ENCODE results near the gene CAPN5.

DNA sequence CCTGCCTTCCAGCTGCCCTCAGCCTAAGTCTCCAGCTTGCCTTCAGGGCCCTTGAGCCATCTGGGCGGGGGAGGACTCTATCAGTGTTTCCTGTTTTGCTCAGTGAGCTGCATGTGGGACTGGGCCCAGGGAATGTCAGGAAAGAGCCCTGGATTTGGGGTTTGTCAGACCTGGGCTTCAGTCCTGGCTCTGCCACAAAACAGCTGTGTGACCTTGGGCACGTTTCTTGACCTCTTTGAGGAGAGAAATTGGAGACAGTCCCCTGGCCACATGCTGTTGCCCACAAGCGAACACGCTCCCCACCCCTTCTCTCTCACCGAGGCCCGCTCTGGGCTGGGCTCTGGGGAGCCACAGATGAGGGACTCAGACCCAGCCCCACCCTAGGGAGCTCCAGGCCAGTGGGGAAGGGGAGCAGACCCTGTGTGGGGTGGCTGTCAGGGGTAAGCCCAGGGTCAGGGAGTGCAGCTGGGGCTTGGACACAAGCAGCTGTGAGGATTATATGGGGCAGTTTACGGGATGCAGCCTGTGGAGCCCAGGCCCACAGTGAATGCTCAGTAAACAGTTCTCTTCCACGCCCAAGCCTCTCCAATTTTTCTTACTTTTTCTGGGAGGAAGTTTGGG is 73.6 kb downstream of the CAPN5 start:
- TF ChIP-seq, protein P1, sequence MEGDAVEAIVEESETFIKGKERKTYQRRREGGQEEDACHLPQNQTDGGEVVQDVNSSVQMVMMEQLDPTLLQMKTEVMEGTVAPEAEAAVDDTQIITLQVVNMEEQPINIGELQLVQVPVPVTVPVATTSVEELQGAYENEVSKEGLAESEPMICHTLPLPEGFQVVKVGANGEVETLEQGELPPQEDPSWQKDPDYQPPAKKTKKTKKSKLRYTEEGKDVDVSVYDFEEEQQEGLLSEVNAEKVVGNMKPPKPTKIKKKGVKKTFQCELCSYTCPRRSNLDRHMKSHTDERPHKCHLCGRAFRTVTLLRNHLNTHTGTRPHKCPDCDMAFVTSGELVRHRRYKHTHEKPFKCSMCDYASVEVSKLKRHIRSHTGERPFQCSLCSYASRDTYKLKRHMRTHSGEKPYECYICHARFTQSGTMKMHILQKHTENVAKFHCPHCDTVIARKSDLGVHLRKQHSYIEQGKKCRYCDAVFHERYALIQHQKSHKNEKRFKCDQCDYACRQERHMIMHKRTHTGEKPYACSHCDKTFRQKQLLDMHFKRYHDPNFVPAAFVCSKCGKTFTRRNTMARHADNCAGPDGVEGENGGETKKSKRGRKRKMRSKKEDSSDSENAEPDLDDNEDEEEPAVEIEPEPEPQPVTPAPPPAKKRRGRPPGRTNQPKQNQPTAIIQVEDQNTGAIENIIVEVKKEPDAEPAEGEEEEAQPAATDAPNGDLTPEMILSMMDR (conservative IDR thresholded peaks at IDR 0.05; ENCODE audit: low read length) = no peak
- no peak for TF ChIP-seq EZH2phosphoT487 (IDR thresholded peaks at IDR 0.05; ENCODE audit: borderline replicate concordance)
